GM12801 (cell line): Measurements from ENCODE around the gene MAMDC4.

Source experiments
- CTCF ChIP-seq: IDR thresholded peaks from one replicate; pipeline ENCODE4 v1.5.1; 2011; ENCODE audit warnings: control low read depth; ENCODE audit not compliant: insufficient read length; ENCODE audit errors: extremely low read depth

MAMDC4 gene

GRCh38 chr9:136886610-136887597 lies 34.8 kb downstream of the MAMDC4 start:
- no peak for TF ChIP-seq CTCF

GRCh38 chr9:136888454-136888853 lies 36.3 kb downstream of the MAMDC4 start:
- no peak for TF ChIP-seq CTCF

- no peak for TF ChIP-seq CTCF
Measured at GRCh38 chr9:136889858-136890257, 37.7 kb downstream of the MAMDC4 start.

- no peak for TF ChIP-seq CTCF
Measured at GRCh38 chr9:136890661-136891060, 38.5 kb downstream of the MAMDC4 start.

GRCh38 chr9:136896027-136896426 lies 43.9 kb downstream of the MAMDC4 start:
- no peak for TF ChIP-seq CTCF

- no peak for TF ChIP-seq CTCF
Measured at GRCh38 chr9:136898483-136899100, 46.4 kb downstream of the MAMDC4 start.

GRCh38 chr9:136899196-136899595 lies 47.0 kb downstream of the MAMDC4 start:
- no peak for TF ChIP-seq CTCF
